Keratinocyte (primary cell): ENCODE measurements around the gene RNF26.

Source experiments
- CTCF ChIP-seq, 3 experiments: IDR thresholded peaks in 1 of 3; conservative IDR thresholded peaks in 1 of 3; optimal IDR thresholded peaks in 1 of 3; 2 replicates in 2 of 3; 3 replicates in 1 of 3; pipeline versions ENCODE3 to v1.5.1; 2011; ENCODE audit warnings: low read length in 3 of 3, mild to moderate bottlenecking in 3 of 3, moderate library complexity in 2 of 3, control low read depth in 1 of 3, inconsistent platforms in 1 of 3; ENCODE audit not compliant: insufficient read depth in 2 of 3; ENCODE audit errors: extremely low read depth in 1 of 3
- EZH2 ChIP-seq: IDR thresholded peaks from one replicate; pipeline ENCODE4 v1.6.1; 2012; ENCODE audit warnings: inconsistent platforms, mild to moderate bottlenecking, low read length, moderate library complexity

- TF ChIP-seq CTCF (optimal IDR thresholded peaks at IDR 0.05 in 1 of 3, IDR thresholded peaks at IDR 0.05 in 1 of 3, conservative IDR thresholded peaks at IDR 0.05 in 1 of 3; ENCODE audit: extremely low read depth in 1 of 3, insufficient read depth in 2 of 3, low read length in 3 of 3) (no peak), EZH2 (no peak)
Observed at GRCh38 chr11:119362741-119363080, 28.4 kb downstream of the RNF26 start.
